Right atrium auricular region (tissue), 2 donors: ENCODE results near the gene CHPF2. TPM values are rescaled to one million over a fixed set of nuclear protein-coding genes. Genes with fewer than 3 reads are reported as not detected.

ENCODE experiments used
- DNase-seq: peaks from one replicate; pipeline ENCODE4 v3.0.0-alpha.2; 2019; ENCODE audit warnings: low spot score
- H3K27ac ChIP-seq, 2 donors: fragments of 200-600 bp; sonication (generic); 1 replicate in 1 of 2; 2 replicates in 1 of 2; pipeline ENCODE4 v1.5.1; 2016 to 2019
- H3K27me3 ChIP-seq, 2 donors: fragments of 200-600 bp; sonication (generic); one replicate each; pipeline versions ENCODE4 v1.5.1 to v1.6.0; 2017 to 2019
- H3K36me3 ChIP-seq: fragments of 200-600 bp; sonication (generic); one replicate; pipeline ENCODE4 v1.5.1; 2016
- H3K4me1 ChIP-seq, 2 donors: fragments of 200-600 bp; sonication (generic); one replicate each; pipeline versions ENCODE4 v1.5.1 to v1.6.0; 2017 to 2019
- H3K4me3 ChIP-seq, 2 donors: fragments of 200-600 bp; sonication (generic); 1 replicate in 1 of 2; 2 replicates in 1 of 2; pipeline ENCODE4 v1.5.1; 2017 to 2019; ENCODE audit warnings: mild to moderate bottlenecking in 1 of 2, moderate library complexity in 1 of 2
- H3K9me3 ChIP-seq, 2 donors: fragments of 200-600 bp; sonication (generic); one replicate each; pipeline ENCODE4 v1.5.1; 2019
- CTCF ChIP-seq, 2 donors: fragments of 200-600 bp; sonication (generic); IDR thresholded peaks; one replicate each; pipeline ENCODE4 v1.5.1; 2019; ENCODE audit warnings: antibody characterized with exemption in 2 of 2
- total RNA-seq, 2 donors: library from RNA; depleted of rRNA; stranded (reverse); fragments of >200 nt; gene quantifications; one replicate each; pipeline ENCODE4 v1.1.0, GENCODE V29; 2016

The CHPF2 gene
- total RNA-seq, 2 donors from 2014 or later: 24.7 to 38.1 TPM

DNA sequence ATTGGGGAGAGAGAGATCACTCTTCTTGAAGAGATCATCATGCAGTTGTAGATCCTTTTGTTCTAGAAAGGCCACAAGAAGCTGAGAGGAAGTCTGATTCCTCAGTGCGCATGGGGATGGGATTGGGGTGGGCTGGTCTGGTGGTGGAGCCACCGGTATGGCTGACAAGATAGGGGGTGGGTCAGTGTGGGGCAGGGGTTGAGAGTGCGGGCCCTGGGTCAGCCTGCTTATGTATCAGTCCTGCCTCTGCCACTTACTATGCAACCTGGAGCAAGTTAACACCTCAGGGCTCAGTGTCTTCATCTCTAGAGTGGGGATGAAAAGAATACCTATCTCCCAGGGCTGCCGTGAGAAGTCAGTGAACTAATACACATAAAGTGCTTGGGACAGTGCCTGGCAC, 8.3 kb downstream of the CHPF2 start:
- peaks cover 68% of the 10 kb centered on the region for H3K36me3 ChIP-seq
- H3K4me1 ChIP-seq: peaks cover 0 to 52% of the 10 kb centered on the region in 2 donors
- H3K27ac ChIP-seq: peak overlapping the region in 1 of 2 donors; percentile 20
- H3K27me3 ChIP-seq: peaks cover 0 to 3% of the 10 kb centered on the region in 2 donors
- H3K4me3 ChIP-seq: no peak overlapping the region
- no peaks in the 10 kb centered on the region for H3K9me3 ChIP-seq
- TF ChIP-seq CTCF (IDR thresholded peaks at IDR 0.05): no peak
- no peak for DNase-seq

GRCh38 chr7:151240942-151241754, 8.9 kb downstream of the CHPF2 start:
- Histone ChIP-seq H3K27ac (peak overlapping the region; percentile 11 to 37), H3K27me3 (peaks cover 0 to 3% of the 10 kb centered on the region in 2 donors), H3K4me3 (no peak overlapping the region), H3K9me3 (no peaks in the 10 kb centered on the region), H3K36me3 (peaks cover 63% of the 10 kb centered on the region), H3K4me1 (peaks cover 0 to 56% of the 10 kb centered on the region in 2 donors)
- TF ChIP-seq CTCF (IDR thresholded peaks at IDR 0.05): no peak
- no peak for DNase-seq

GRCh38 chr7:151241755-151242096, 9.4 kb downstream of the CHPF2 start:
- TF ChIP-seq CTCF (IDR thresholded peaks at IDR 0.05): no peak
- Histone ChIP-seq H3K4me1 (peaks cover 0 to 62% of the 10 kb centered on the region in 2 donors), H3K36me3 (peaks cover 57% of the 10 kb centered on the region), H3K4me3 (no peak overlapping the region), H3K27me3 (peaks cover 0 to 3% of the 10 kb centered on the region in 2 donors), H3K9me3 (no peaks in the 10 kb centered on the region), H3K27ac (peak overlapping the region in 1 of 2 donors; percentile 37)
- DNase-seq: no peak

GRCh38 chr7:151242159-151243044, 10.1 kb downstream of the CHPF2 start:
- H3K27ac ChIP-seq: no peak overlapping the region

DNA sequence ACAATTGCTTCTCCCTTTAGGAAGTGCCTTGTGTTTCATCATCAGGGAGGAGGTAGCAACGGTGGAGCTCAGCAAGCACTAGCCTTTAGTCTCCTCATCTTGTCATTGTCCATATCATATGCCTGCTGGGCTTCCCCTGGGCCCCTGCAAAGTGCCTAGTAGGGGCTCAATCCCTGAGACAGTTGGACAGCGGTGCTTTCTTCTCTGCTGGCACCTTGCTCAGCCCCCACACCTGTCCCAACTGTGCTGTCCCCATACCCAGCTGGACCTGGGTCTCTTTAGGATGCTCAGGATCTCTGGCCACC, 10.7 kb downstream of the CHPF2 start:
- H3K4me3 ChIP-seq: no peak overlapping the region
- peaks cover 0 to 75% of the 10 kb centered on the region in 2 donors for H3K4me1 ChIP-seq
- TF ChIP-seq CTCF (IDR thresholded peaks at IDR 0.05): no peak
- DNase-seq: no peak
- H3K27ac ChIP-seq: no peak overlapping the region
- no peaks in the 10 kb centered on the region for H3K9me3 ChIP-seq
- peaks cover 0 to 3% of the 10 kb centered on the region in 2 donors for H3K27me3 ChIP-seq
- peaks cover 44% of the 10 kb centered on the region for H3K36me3 ChIP-seq

More at GRCh38 chr7:151242159-151243044, 10.1 kb downstream of the CHPF2 start:
- no peak for DNase-seq
- Histone ChIP-seq H3K4me1 (peaks cover 0 to 69% of the 10 kb centered on the region in 2 donors), H3K27me3 (peaks cover 0 to 3% of the 10 kb centered on the region in 2 donors), H3K9me3 (no peaks in the 10 kb centered on the region), H3K36me3 (peaks cover 50% of the 10 kb centered on the region), H3K4me3 (no peak overlapping the region)
- TF ChIP-seq CTCF (IDR thresholded peaks at IDR 0.05): no peak
